Measurements from ENCODE around the gene B4GALNT4. TPM values are rescaled to one million over a fixed set of nuclear protein-coding genes. Genes with fewer than 3 reads are reported as not detected.

B4GALNT4 gene
- total and polyA plus RNA-seq, 2 of the 4 experiments (the other 2 are of a cell fraction): 5.2 to 38.6 TPM

GRCh38 chr11:426851-427250 is 57.6 kb downstream of the B4GALNT4 start:
- no peak overlapping the region for H3K56ac ChIP-seq (ENCODE audit: extremely low read depth, insufficient read depth, low read length)
- H3K4me2 ChIP-seq (ENCODE audit: low read depth, low read length): no peak overlapping the region
- TF ChIP-seq USF2 (IDR thresholded peaks at IDR 0.05; ENCODE audit: low read depth, low read length) (no peak), CEBPB (IDR thresholded peaks at IDR 0.05; ENCODE audit: low read depth, low read length) (no peak), FOS (IDR thresholded peaks at IDR 0.05; ENCODE audit: low read depth, low read length) (no peak), RFX5 (IDR thresholded peaks at IDR 0.05; ENCODE audit: low read depth, low read length) (no peak), MAFK (IDR thresholded peaks at IDR 0.05; ENCODE audit: low read depth, low read length) (no peak), RCOR1 (IDR thresholded peaks at IDR 0.05; ENCODE audit: insufficient replicate concordance, low read length) (no peak), ELK1 (IDR thresholded peaks at IDR 0.05; ENCODE audit: borderline replicate concordance, low read depth, low read length) (no peak), CTCF (conservative IDR thresholded peaks at IDR 0.05; ENCODE audit: low read depth, low read length) (no peak), SMC3 (IDR thresholded peaks at IDR 0.05; ENCODE audit: low read depth, low read length) (no peak), POLR2A (IDR thresholded peaks at IDR 0.05; ENCODE audit: low read depth, low read length) (no peak), MAZ (IDR thresholded peaks at IDR 0.05; ENCODE audit: borderline replicate concordance, low read depth, low read length) (no peak), BHLHE40 (IDR thresholded peaks at IDR 0.05; ENCODE audit: low read depth, low read length) (no peak), RAD21 (IDR thresholded peaks at IDR 0.05; ENCODE audit: low read length) (no peak), CHD1 (IDR thresholded peaks at IDR 0.05; ENCODE audit: low read depth, low read length) (no peak), NFE2L2 (IDR thresholded peaks at IDR 0.05; ENCODE audit: low read depth, low read length) (no peak), MXI1 (IDR thresholded peaks at IDR 0.05; ENCODE audit: borderline replicate concordance, low read depth, low read length) (no peak)
- H2BK20ac ChIP-seq (ENCODE audit: low read depth, low read length): no peak overlapping the region
- H2AFZ ChIP-seq (replicated peaks; ENCODE audit: low read length, poor library complexity): no peak overlapping the region
- no peak overlapping the region for H3K14ac ChIP-seq (replicated peaks; ENCODE audit: low read depth, low read length)
- no peak overlapping the region for H3K18ac ChIP-seq (ENCODE audit: low read depth, low read length)
- no peaks in the 10 kb centered on the region for H3K79me1 ChIP-seq (ENCODE audit: low read depth in 1 of 2, low read length in 2 of 2)
- BruUV-seq (replicated peaks): no TSS peak
- ATAC-seq (ENCODE audit: low read depth): no peak
- H2AK5ac ChIP-seq (ENCODE audit: low read depth, low read length): no peak overlapping the region
- dilution Hi-C loops (cut with HindIII; ENCODE audit: low sequenced_read_pairs, unreplicated experiment) (no loop called here), intact Hi-C loops (cut with micrococcal nuclease) (no loop called here), in situ Hi-C loops (cut with MboI; ENCODE audit: low sequenced_read_pairs) (no loop called here)
- WGBS, 2 experiments (ENCODE audit: extremely low coverage in 2 of 2, insufficient read length in 1 of 2): 33% methylated on average over 3 of the region's 8 CpGs; no CpG with 5 or more reads in 1 of the 2 experiments
- H3K9ac ChIP-seq (ENCODE audit: low read depth, low read length): no peak overlapping the region
- no peak overlapping the region for H3K27ac ChIP-seq (ENCODE audit: insufficient read depth, low read length)
- H3K4me3 ChIP-seq (ENCODE audit: insufficient read depth, low read depth, low read length): no peak overlapping the region
- H3K27me3 ChIP-seq (ENCODE audit: control insufficient read depth, insufficient read depth, low read length): peaks cover 18% of the 10 kb centered on the region
- no peak overlapping the region for H2AK9ac ChIP-seq (replicated peaks; ENCODE audit: low read depth, low read length, poor library complexity)
- ChIA-PET CTCF (no interaction called here), POLR2A (ENCODE audit: unreplicated experiment) (no interaction called here)
- H4K91ac ChIP-seq (ENCODE audit: insufficient read depth, low read depth, low read length): no peak overlapping the region
- H2BK15ac ChIP-seq (ENCODE audit: low read depth, low read length): no peak overlapping the region
- no peak overlapping the region for H2BK120ac ChIP-seq (ENCODE audit: low read depth, low read length)
- no peaks in the 10 kb centered on the region for H3K4me1 ChIP-seq (ENCODE audit: control insufficient read depth, insufficient read depth, low read length)
- no peaks in the 10 kb centered on the region for H3K36me3 ChIP-seq (ENCODE audit: control insufficient read depth, insufficient read depth, low read length)
- no peaks in the 10 kb centered on the region for H4K20me1 ChIP-seq (ENCODE audit: insufficient read depth, low read length)
- H3K23ac ChIP-seq (ENCODE audit: low read depth, low read length): no peak overlapping the region
- H2BK5ac ChIP-seq (ENCODE audit: low read depth, low read length, poor library complexity, severe bottlenecking): no peak overlapping the region
- H4K5ac ChIP-seq (ENCODE audit: low read depth, low read length): no peak overlapping the region
- no peaks in the 10 kb centered on the region for H3K9me3 ChIP-seq (ENCODE audit: control insufficient read depth, insufficient read depth, low read length)
- no peak overlapping the region for H3K4ac ChIP-seq (ENCODE audit: low read depth, low read length)
- no peaks in the 10 kb centered on the region for H3K9me1 ChIP-seq (ENCODE audit: insufficient read depth, low read length)
- no peak overlapping the region for H4K8ac ChIP-seq (ENCODE audit: low read depth in 2 of 2, low read length in 2 of 2)
- no peak for DNase-seq
